ENCODE results near the gene CD248. TPM values are rescaled to one million over a fixed set of nuclear protein-coding genes. Genes with fewer than 3 reads are reported as not detected.

CD248 gene
- total and polyA plus RNA-seq, 8 donors = 0.58 to 66.9 (median 5.7) TPM

DNA sequence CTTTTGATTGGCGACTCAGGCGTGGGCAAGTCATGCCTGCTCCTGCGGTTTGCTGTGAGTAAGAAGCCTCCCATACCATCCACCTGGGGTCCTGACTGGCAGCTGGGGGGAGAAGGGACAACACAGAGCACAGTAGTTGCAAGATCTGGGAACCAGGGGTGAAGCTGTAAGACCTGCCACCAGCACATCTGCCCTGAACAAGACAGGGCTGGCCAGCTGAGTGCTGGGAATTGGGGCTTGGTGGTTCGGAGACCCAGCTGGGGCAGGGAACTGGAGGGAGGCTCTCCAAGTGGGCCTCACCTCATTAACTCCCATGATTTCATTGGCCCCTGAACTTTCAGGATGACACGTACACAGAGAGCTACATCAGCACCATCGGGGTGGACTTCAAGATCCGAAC lies 45.0 kb downstream of the CD248 start:
- peaks cover 43 to 60% (median 57%) of the 10 kb centered on the region in 4 donors for H3K36me3 ChIP-seq
- DNase-seq = no peak
- H3K27ac ChIP-seq = no peak overlapping the region
- intact Hi-C loops (cut with DNase I; ENCODE audit: low total_unique reads) = no loop called here
- no peaks in the 10 kb centered on the region for H3K27me3 ChIP-seq
- H3K9me3 ChIP-seq = no peaks in the 10 kb centered on the region
- H3K4me3 ChIP-seq = no peak overlapping the region
- WGBS, 5 donors = 93 to 96% (median 94%) methylated on average over 7 of the region's 7 CpGs
- H3K4me1 ChIP-seq = peaks cover 13 to 42% (median 34%) of the 10 kb centered on the region in 4 donors
- TF ChIP-seq POLR2A (IDR thresholded peaks at IDR 0.05) (no peak), EP300 (IDR thresholded peaks at IDR 0.05) (no peak), POLR2AphosphoS5 (IDR thresholded peaks at IDR 0.05) (no peak)
- TF ChIP-seq, protein P1, sequence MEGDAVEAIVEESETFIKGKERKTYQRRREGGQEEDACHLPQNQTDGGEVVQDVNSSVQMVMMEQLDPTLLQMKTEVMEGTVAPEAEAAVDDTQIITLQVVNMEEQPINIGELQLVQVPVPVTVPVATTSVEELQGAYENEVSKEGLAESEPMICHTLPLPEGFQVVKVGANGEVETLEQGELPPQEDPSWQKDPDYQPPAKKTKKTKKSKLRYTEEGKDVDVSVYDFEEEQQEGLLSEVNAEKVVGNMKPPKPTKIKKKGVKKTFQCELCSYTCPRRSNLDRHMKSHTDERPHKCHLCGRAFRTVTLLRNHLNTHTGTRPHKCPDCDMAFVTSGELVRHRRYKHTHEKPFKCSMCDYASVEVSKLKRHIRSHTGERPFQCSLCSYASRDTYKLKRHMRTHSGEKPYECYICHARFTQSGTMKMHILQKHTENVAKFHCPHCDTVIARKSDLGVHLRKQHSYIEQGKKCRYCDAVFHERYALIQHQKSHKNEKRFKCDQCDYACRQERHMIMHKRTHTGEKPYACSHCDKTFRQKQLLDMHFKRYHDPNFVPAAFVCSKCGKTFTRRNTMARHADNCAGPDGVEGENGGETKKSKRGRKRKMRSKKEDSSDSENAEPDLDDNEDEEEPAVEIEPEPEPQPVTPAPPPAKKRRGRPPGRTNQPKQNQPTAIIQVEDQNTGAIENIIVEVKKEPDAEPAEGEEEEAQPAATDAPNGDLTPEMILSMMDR (IDR thresholded peaks at IDR 0.05) = no peak

DNA sequence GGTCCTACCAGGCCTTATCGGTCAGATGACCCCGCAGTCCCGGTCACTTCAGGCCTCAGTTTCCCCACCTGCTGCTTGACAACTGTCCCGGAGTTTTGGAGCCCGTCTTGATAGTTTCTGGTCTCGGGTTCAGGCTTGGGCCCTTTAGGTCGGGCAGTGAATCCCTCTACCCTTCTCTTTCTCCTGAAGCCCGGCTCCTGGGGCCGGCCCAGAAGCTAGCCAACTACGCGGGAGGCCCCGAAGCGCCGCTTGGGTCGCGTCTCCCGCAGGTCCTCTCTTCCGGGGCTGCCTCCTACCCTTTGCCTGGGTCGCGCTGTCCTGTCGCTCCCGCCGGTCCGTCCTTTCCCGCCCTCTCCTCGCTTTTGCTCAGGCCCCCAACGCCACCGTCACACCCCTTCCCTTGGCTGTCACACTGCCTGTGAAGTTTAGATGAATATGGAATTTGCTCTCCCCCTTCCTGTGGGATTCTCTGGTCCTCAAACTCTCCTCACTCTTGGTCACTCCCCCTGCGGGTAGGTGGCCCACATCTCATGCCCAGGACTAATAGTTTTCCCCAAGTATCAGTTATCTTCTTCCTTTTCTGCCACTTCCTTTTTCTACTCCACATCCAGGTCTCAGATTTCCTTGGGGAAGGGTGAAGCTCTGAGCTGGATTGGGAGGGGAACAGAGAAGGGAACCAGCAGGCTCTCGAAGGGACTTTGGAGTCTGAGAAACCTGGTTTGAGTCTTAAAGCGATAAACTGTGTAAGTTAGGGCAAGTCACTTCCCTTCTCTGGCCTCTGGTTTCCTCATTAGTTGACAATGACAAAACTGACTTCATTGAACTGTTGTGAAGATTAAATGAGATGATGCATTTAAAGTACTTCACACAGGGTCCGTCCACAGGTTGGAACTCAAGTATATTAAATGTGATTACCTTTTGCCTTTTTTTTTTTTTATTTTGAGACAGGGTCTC lies 47.6 kb downstream of the CD248 start:
- intact Hi-C loops (cut with DNase I; ENCODE audit: low total_unique reads) = no loop called here

DNA sequence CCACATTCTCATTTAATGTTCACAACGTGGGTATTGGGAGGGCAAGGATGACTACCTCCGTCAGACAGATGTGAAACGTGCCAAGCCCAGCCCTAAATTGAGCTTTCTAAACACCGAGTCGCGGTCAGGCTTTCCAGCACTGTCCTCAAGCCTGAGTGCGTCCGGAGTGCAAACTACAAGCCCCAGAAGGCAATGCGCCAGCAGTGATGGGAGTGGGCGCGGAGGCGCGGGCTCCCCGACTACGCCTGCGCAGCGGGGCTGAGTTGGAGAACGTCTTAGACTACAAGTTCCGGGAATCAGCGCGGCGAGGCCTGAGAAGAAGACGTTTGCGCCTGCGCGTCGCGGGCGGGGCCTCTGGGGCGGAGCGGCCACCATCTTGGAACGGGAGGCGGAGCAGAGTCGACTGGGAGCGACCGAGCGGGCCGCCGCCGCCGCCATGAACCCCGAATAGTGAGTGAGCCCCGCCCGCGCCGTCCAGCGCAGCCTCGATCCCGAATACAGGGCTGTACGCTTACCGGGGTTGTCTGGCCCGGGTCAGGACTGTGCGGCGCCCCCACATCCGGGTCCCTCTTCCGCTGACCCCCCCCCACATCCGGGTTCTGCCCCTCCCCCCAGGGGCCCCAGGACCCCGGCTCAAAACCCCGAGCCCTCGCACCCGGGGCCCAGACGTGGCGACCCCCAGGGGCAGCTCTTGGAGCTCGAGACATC lies 48.4 kb downstream of the CD248 start, which contains the start of gene RAB1B:
Gene RAB1B, plus strand, starts transcription at position 396 of the 708 bp plus-strand sequence. Its CDS starts 41 bp downstream, at position 437.
- Histone ChIP-seq H3K9me3 (no peaks in the 10 kb centered on the region), H3K4me1 (peaks cover 16 to 54% (median 45%) of the 10 kb centered on the region in 4 donors), H3K27ac (peak within 1 kb of the TSS; percentile 96 to 98 (median 98)), H3K36me3 (peaks cover 24 to 58% (median 54%) of the 10 kb centered on the region in 4 donors), H3K4me3 (peak within 1 kb of the TSS; percentile 72 to 81 (median 78)), H3K27me3 (no peaks in the 10 kb centered on the region)
- 0 to 1% (median 0%) methylated on average over 16 to 64 of the region's 64 CpGs for WGBS, 5 donors
- peak; percentile 100 for DNase-seq
- intact Hi-C loops (cut with DNase I; ENCODE audit: low total_unique reads) = no loop called here
- TF ChIP-seq, protein P1 (IDR thresholded peaks at IDR 0.05) = no peak
- TF ChIP-seq POLR2AphosphoS5 (IDR thresholded peaks at IDR 0.05) = peak; percentile 86 to 95 (median 87)

More for the DNA sequence above, 47.6 kb downstream of the CD248 start:
- no peak for TF ChIP-seq POLR2A (IDR thresholded peaks at IDR 0.05)
- TF ChIP-seq EP300 (IDR thresholded peaks at IDR 0.05) = no peak
- no peak for TF ChIP-seq POLR2AphosphoS5 (IDR thresholded peaks at IDR 0.05)
- TF ChIP-seq, protein P1 (IDR thresholded peaks at IDR 0.05) = no peak
- WGBS, 5 donors = 2 to 3% (median 2%) methylated on average over 29 to 32 of the region's 32 CpGs
- H3K4me1 ChIP-seq = peaks cover 16 to 54% (median 45%) of the 10 kb centered on the region in 4 donors
- H3K9me3 ChIP-seq = no peaks in the 10 kb centered on the region
- H3K4me3 ChIP-seq = peak overlapping the region; percentile 72 to 81 (median 78)
- peaks cover 31 to 58% (median 54%) of the 10 kb centered on the region in 4 donors for H3K36me3 ChIP-seq
- peak in 1 of 2 donors; percentile 59 for DNase-seq
- peak overlapping the region; percentile 96 to 98 (median 98) for H3K27ac ChIP-seq
- H3K27me3 ChIP-seq = no peaks in the 10 kb centered on the region

Measured in stomach (tissue), 9 donors.